NCI-H1105 treated with DMSO at 0.1 percent for 48 hours (cell line): ENCODE data around the gene KLHL2.

Source experiments
- DNase-seq: peaks from one replicate; lab custom pipeline; 2025; lab: John Stamatoyannopoulos, UW

KLHL2 gene

DNA sequence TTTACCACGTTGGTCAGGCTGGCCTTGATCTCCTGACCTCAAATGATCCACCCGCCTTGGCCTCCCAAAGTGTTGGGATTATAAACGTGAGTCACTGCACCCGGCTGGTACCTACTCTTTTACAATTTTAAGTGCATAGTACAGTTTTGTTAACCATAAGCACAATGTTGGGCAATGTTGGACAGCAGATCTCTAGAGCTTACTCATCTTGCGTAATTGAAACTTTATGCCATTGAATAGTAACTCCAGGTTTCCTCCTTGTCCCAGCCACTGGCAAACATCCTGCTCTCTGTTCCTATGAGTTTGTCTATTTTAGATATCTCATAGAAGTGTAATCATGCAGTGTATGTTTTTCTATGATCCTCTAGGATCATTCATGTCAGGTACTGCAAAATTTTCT lies 162.2 kb downstream of the KLHL2 start:
- DNase-seq, result no peak

- no peak for DNase-seq
Observed at GRCh38 chr4:165370530-165370929, 163.2 kb downstream of the KLHL2 start.
